K562 (cell line): ENCODE data around the gene CMPK1. TPM values are rescaled to one million over a fixed set of nuclear protein-coding genes. Genes with fewer than 3 reads are reported as not detected.

Experiments used
- ILK ChIP-seq: fragments of 450-650 bp; IDR thresholded peaks from 2 replicates; pipeline ENCODE4 v1.6.1; 2016; ENCODE audit warnings: missing genetic modification characterization, low read depth, mild to moderate bottlenecking, missing compliant biosample characterization, moderate library complexity, borderline replicate concordance
- MBD2 ChIP-seq: sonication (generic); IDR thresholded peaks from 2 replicates; pipeline ENCODE4 v1.6.1; 2016; ENCODE audit warnings: low read depth, borderline replicate concordance
- MECOM ChIP-seq: fragments of 250-450 bp; sonication (Bioruptor Pico); IDR thresholded peaks from 2 replicates; pipeline ENCODE4 v1.8.0; 2022; ENCODE audit warnings: inconsistent platforms
- NFATC3 ChIP-seq: fragments of 450-650 bp; IDR thresholded peaks from 2 replicates; pipeline ENCODE4 v1.6.1; 2017; ENCODE audit warnings: mild to moderate bottlenecking
- SMAD4 ChIP-seq: fragments of 250-450 bp; sonication (Bioruptor Pico); conservative IDR thresholded peaks from 2 replicates; pipeline ENCODE4 v1.8.0; 2021; ENCODE audit warnings: inconsistent platforms, mild to moderate bottlenecking, moderate library complexity
- SMARCC2 ChIP-seq: fragments of 450-650 bp; IDR thresholded peaks from 2 replicates; pipeline ENCODE4 v1.6.1; 2017; ENCODE audit warnings: antibody characterized with exemption, moderate library complexity, mild to moderate bottlenecking, low read depth
- ZKSCAN3 ChIP-seq: fragments of 250-450 bp; sonication (Bioruptor Pico); IDR thresholded peaks from 2 replicates; pipeline ENCODE4 v1.4.0; 2020
- polyA plus RNA-seq, 8 experiments: library from polyadenylated mRNA; depleted of rRNA in 4 of 8; stranded (reverse) in 5 of 8; unstranded in 3 of 8; fragments of >200 nt; fragmentation: Nextera tagmentation in 2 of 8; fragmentation: Illumina TruSeq in 1 of 8; extraction: Ambion mirVana in 2 of 8; extraction: Trizol in 1 of 8; gene quantifications; 2 replicates each; pipeline versions ENCODE4 v1.2.1 to v1.2.3, GENCODE V29; 2011 to 2014; ENCODE audit warnings: inconsistent platforms in 1 of 8, missing spikeins in 1 of 8
- total RNA-seq, 7 experiments: library from RNA; depleted of rRNA in 6 of 7; stranded (reverse); fragments of >200 nt in 6 of 7; fragmentation: Illumina TruSeq in 2 of 7; extraction: Trizol in 2 of 7; gene quantifications; 2 replicates each; pipeline versions ENCODE4 v1.2.1 to v1.2.3, GENCODE V29; 2011 to 2021; ENCODE audit warnings: low replicate concordance in 1 of 7
- TF ChIP-seq, protein P1 (sequence below): fragments of 200-800 bp; sonication (Bioruptor generic); IDR thresholded peaks from 2 replicates; pipeline ENCODE4 v1.6.1; 2016; ENCODE audit warnings: missing genetic modification characterization, missing compliant biosample characterization
- TF ChIP-seq, protein P2 (sequence below): fragments of 450-650 bp; formaldehyde crosslinking; IDR thresholded peaks from 2 replicates; pipeline ENCODE4 v1.4.0; 2022; ENCODE audit warnings: missing genetic modification characterization
- TF ChIP-seq, protein P3 (sequence below): fragments of 450-650 bp; formaldehyde crosslinking; IDR thresholded peaks from 2 replicates; pipeline ENCODE4 v1.4.0; 2022; ENCODE audit warnings: mild to moderate bottlenecking, moderate library complexity
- TF ChIP-seq, protein P4 (sequence below): fragments of 250-450 bp; sonication (Bioruptor Pico); IDR thresholded peaks from 2 replicates; pipeline ENCODE4 v1.4.0; 2020; ENCODE audit warnings: mild to moderate bottlenecking, moderate library complexity

Gene CMPK1
- total and polyA plus RNA-seq, 9 of the 15 experiments (the other 6 are each of a cell fraction or from before 2014, with no cell fraction given), result 54.5 to 197 (median 116) TPM

DNA sequence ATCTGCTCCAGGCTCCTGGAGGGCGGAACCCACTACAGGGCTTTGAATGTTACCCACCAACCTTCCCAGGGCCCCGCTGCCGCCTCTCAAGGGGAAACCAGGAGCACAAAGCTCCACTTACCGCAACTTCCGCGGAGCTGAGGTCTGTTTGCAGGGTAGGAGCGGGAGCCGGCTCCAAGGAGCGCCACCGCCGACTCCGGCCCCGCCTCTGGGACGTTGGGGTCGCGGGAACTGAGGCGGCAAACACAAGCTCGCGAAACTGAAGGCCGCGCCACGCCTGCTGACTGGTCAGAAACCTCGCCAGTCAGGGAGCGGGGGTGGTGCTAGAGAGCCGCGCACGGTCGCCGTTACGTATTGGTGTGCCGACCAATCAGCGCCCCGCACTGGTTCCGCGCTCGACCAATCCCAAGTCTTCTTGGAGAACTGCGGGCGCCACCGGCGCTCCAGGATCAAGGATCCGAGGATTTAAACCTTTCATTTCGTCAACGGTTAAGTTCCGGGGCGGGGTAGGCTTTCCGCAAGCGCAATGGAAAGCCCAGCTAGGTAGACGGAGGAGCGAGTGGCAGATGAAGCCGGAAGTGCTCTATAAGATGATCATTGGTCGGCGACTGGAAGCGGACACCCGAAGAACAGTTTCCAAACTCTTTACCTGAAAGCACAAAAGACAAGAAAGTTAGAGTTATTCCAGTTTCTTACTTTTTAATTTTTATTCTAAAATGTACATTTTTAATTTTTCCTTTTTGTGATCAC is 19.5 kb upstream of the CMPK1 start, which contains the start of gene STIL (continued):
- TF ChIP-seq SMARCC2 (no peak), MECOM (CRISPR knock-in tag) (no peak), ZKSCAN3 (no peak), NFATC3 (no peak), ILK (tag) (no peak), MBD2 (peak; percentile 96), SMAD4 (CRISPR knock-in tag) (peak; percentile 22; the same call in 1 of the 2 replicates)
- TF ChIP-seq, protein P1, sequence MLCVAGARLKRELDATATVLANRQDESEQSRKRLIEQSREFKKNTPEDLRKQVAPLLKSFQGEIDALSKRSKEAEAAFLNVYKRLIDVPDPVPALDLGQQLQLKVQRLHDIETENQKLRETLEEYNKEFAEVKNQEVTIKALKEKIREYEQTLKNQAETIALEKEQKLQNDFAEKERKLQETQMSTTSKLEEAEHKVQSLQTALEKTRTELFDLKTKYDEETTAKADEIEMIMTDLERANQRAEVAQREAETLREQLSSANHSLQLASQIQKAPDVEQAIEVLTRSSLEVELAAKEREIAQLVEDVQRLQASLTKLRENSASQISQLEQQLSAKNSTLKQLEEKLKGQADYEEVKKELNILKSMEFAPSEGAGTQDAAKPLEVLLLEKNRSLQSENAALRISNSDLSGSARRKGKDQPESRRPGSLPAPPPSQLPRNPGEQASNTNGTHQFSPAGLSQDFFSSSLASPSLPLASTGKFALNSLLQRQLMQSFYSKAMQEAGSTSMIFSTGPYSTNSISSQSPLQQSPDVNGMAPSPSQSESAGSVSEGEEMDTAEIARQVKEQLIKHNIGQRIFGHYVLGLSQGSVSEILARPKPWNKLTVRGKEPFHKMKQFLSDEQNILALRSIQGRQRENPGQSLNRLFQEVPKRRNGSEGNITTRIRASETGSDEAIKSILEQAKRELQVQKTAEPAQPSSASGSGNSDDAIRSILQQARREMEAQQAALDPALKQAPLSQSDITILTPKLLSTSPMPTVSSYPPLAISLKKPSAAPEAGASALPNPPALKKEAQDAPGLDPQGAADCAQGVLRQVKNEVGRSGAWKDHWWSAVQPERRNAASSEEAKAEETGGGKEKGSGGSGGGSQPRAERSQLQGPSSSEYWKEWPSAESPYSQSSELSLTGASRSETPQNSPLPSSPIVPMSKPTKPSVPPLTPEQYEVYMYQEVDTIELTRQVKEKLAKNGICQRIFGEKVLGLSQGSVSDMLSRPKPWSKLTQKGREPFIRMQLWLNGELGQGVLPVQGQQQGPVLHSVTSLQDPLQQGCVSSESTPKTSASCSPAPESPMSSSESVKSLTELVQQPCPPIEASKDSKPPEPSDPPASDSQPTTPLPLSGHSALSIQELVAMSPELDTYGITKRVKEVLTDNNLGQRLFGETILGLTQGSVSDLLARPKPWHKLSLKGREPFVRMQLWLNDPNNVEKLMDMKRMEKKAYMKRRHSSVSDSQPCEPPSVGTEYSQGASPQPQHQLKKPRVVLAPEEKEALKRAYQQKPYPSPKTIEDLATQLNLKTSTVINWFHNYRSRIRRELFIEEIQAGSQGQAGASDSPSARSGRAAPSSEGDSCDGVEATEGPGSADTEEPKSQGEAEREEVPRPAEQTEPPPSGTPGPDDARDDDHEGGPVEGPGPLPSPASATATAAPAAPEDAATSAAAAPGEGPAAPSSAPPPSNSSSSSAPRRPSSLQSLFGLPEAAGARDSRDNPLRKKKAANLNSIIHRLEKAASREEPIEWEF (CRISPR knock-in tag), result no peak
- TF ChIP-seq, protein P2, sequence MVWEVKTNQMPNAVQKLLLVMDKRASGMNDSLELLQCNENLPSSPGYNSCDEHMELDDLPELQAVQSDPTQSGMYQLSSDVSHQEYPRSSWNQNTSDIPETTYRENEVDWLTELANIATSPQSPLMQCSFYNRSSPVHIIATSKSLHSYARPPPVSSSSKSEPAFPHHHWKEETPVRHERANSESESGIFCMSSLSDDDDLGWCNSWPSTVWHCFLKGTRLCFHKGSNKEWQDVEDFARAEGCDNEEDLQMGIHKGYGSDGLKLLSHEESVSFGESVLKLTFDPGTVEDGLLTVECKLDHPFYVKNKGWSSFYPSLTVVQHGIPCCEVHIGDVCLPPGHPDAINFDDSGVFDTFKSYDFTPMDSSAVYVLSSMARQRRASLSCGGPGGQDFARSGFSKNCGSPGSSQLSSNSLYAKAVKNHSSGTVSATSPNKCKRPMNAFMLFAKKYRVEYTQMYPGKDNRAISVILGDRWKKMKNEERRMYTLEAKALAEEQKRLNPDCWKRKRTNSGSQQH, result 0 out of 2 replicates have a peak, but pooled peaks have one; percentile 42
- TF ChIP-seq, protein P3, sequence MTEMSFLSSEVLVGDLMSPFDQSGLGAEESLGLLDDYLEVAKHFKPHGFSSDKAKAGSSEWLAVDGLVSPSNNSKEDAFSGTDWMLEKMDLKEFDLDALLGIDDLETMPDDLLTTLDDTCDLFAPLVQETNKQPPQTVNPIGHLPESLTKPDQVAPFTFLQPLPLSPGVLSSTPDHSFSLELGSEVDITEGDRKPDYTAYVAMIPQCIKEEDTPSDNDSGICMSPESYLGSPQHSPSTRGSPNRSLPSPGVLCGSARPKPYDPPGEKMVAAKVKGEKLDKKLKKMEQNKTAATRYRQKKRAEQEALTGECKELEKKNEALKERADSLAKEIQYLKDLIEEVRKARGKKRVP (CRISPR knock-in tag), result 0 out of 2 replicates have a peak, but pooled peaks have one; percentile 25
- TF ChIP-seq, protein P4, sequence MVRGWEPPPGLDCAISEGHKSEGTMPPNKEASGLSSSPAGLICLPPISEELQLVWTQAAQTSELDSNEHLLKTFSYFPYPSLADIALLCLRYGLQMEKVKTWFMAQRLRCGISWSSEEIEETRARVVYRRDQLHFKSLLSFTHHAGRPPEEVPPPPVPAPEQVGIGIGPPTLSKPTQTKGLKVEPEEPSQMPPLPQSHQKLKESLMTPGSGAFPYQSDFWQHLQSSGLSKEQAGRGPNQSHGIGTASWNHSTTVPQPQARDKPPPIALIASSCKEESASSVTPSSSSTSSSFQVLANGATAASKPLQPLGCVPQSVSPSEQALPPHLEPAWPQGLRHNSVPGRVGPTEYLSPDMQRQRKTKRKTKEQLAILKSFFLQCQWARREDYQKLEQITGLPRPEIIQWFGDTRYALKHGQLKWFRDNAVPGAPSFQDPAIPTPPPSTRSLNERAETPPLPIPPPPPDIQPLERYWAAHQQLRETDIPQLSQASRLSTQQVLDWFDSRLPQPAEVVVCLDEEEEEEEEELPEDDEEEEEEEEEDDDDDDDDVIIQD (CRISPR knock-in tag), result no peak
- TF ChIP-seq, all 486 proteins: peak for 168
